ENCODE results near the gene GALNS.
"Not testable (repeated sequence)": the region's sequence is repeated elsewhere in the genome, so short reads cannot be mapped to it uniquely, and the experiment has no call there.

- not testable (repeated sequence) for TF ChIP-seq SUZ12 (IDR thresholded peaks at IDR 0.05; ENCODE audit: extremely low read depth, insufficient read depth, insufficient read length); YY1 (IDR thresholded peaks at IDR 0.05; ENCODE audit: insufficient read depth, insufficient read length)
Measured at GRCh38 chr16:88894266-88894665, 37.5 kb upstream of the GALNS start.

All from NT2/D1 (cell line).